Breast epithelium (tissue), 3 donors: ENCODE results near the gene TASOR2.

Experiments
- POLR2AphosphoS5 ChIP-seq, 3 donors: sonication (generic); formaldehyde crosslinking; IDR thresholded peaks; one replicate each; pipeline ENCODE4 v1.6.1; 2017; ENCODE audit warnings: antibody characterized with exemption in 3 of 3
- TF ChIP-seq, protein P1 (sequence below), 3 donors: fragments of 450-650 bp; IDR thresholded peaks; one replicate each; pipeline ENCODE4 v1.5.1; 2016 to 2017; ENCODE audit warnings: antibody characterized with exemption in 3 of 3, mild to moderate bottlenecking in 3 of 3, moderate library complexity in 3 of 3

DNA sequence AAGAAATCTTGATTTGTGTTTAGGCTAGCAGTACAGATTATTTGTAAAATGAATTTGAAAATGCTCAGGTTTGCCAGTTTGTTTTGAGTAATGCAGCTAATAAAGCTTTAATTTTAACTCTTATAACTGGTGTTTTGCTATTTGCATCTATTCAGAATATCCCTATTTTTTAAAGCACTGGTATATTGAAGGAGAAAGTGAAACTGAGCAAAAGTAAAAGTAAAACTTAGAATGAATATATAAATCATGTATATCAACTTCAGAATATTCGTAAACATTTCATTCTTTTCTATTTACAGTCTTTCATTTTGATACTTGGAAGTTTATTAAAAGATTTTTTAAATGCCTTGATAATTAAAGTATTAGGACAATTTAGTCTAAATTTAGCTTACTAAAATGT, 26.2 kb downstream of the TASOR2 start:
- TF ChIP-seq, protein P1, sequence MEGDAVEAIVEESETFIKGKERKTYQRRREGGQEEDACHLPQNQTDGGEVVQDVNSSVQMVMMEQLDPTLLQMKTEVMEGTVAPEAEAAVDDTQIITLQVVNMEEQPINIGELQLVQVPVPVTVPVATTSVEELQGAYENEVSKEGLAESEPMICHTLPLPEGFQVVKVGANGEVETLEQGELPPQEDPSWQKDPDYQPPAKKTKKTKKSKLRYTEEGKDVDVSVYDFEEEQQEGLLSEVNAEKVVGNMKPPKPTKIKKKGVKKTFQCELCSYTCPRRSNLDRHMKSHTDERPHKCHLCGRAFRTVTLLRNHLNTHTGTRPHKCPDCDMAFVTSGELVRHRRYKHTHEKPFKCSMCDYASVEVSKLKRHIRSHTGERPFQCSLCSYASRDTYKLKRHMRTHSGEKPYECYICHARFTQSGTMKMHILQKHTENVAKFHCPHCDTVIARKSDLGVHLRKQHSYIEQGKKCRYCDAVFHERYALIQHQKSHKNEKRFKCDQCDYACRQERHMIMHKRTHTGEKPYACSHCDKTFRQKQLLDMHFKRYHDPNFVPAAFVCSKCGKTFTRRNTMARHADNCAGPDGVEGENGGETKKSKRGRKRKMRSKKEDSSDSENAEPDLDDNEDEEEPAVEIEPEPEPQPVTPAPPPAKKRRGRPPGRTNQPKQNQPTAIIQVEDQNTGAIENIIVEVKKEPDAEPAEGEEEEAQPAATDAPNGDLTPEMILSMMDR (IDR thresholded peaks at IDR 0.05) = no peak
- no peak for TF ChIP-seq POLR2AphosphoS5 (IDR thresholded peaks at IDR 0.05)
